WTC11 (cell line): ENCODE data around the gene OTUB1. TPM values are rescaled to one million over a fixed set of nuclear protein-coding genes. Genes with fewer than 3 reads are reported as not detected.

Experiments
- ARID4B ChIP-seq: sonication (generic); formaldehyde crosslinking; IDR thresholded peaks from 2 replicates; pipeline ENCODE4 v1.8.0; 2023; ENCODE audit warnings: missing genetic modification reagents, mild to moderate bottlenecking, borderline replicate concordance
- CREM ChIP-seq: sonication (generic); formaldehyde crosslinking; IDR thresholded peaks from 2 replicates; pipeline ENCODE4 v1.8.1; 2022; ENCODE audit warnings: mild to moderate bottlenecking, missing genetic modification reagents, moderate library complexity
- ESRRA ChIP-seq: sonication (generic); formaldehyde crosslinking; IDR thresholded peaks from 2 replicates; pipeline ENCODE4 v1.8.1; 2022; ENCODE audit warnings: mild to moderate bottlenecking, missing genetic modification reagents, borderline replicate concordance
- ETV6 ChIP-seq: sonication (generic); formaldehyde crosslinking; IDR thresholded peaks from 2 replicates; pipeline ENCODE4 v1.8.1; 2022; ENCODE audit warnings: mild to moderate bottlenecking, missing genetic modification reagents
- FOXK1 ChIP-seq: sonication (generic); formaldehyde crosslinking; IDR thresholded peaks from 2 replicates; pipeline ENCODE4 v1.8.0; 2022; ENCODE audit warnings: mild to moderate bottlenecking, moderate library complexity, missing genetic modification reagents
- FOXP1 ChIP-seq: sonication (generic); formaldehyde crosslinking; IDR thresholded peaks from 2 replicates; pipeline ENCODE4 v1.8.0; 2022; ENCODE audit warnings: missing genetic modification reagents, mild to moderate bottlenecking, moderate library complexity, borderline replicate concordance
- FOXP4 ChIP-seq: sonication (generic); formaldehyde crosslinking; IDR thresholded peaks from 2 replicates; pipeline ENCODE4 v1.8.0; 2022; ENCODE audit warnings: mild to moderate bottlenecking, missing genetic modification reagents
- KAT7 ChIP-seq: sonication (generic); formaldehyde crosslinking; IDR thresholded peaks from 2 replicates; pipeline ENCODE4 v1.8.1; 2023; ENCODE audit warnings: missing genetic modification reagents, mild to moderate bottlenecking, borderline replicate concordance
- NFE2L1 ChIP-seq: sonication (generic); formaldehyde crosslinking; IDR thresholded peaks from 2 replicates; pipeline ENCODE4 v1.8.1; 2023; ENCODE audit warnings: missing genetic modification reagents
- NFYB ChIP-seq: sonication (generic); formaldehyde crosslinking; conservative IDR thresholded peaks from 2 replicates; pipeline ENCODE4 v1.8.0; 2022; ENCODE audit warnings: low read depth, missing genetic modification reagents
- NR1H2 ChIP-seq: sonication (generic); formaldehyde crosslinking; IDR thresholded peaks from 2 replicates; pipeline ENCODE4 v1.9.0; 2021; ENCODE audit warnings: mild to moderate bottlenecking, moderate library complexity, missing genetic modification reagents
- SMAD3 ChIP-seq: sonication (generic); formaldehyde crosslinking; IDR thresholded peaks from 2 replicates; pipeline ENCODE4 v1.8.0; 2022; ENCODE audit warnings: missing genetic modification reagents, mild to moderate bottlenecking, borderline replicate concordance
- SMAD4 ChIP-seq: sonication (generic); formaldehyde crosslinking; IDR thresholded peaks from 2 replicates; pipeline ENCODE4 v1.8.0; 2022; ENCODE audit warnings: mild to moderate bottlenecking, missing genetic modification reagents
- SOX15 ChIP-seq: fragments of 250-450 bp; sonication (Bioruptor Pico); IDR thresholded peaks from 2 replicates; pipeline ENCODE4 v1.9.0; 2021; ENCODE audit warnings: mild to moderate bottlenecking
- SP1 ChIP-seq: sonication (generic); formaldehyde crosslinking; conservative IDR thresholded peaks from 2 replicates; pipeline ENCODE4 v1.8.1; 2022; ENCODE audit warnings: missing genetic modification reagents
- TCF7 ChIP-seq: sonication (generic); formaldehyde crosslinking; IDR thresholded peaks from 2 replicates; pipeline ENCODE4 v1.8.0; 2022; ENCODE audit warnings: mild to moderate bottlenecking, low read depth, missing genetic modification reagents, moderate library complexity
- ZNF219 ChIP-seq: sonication (generic); formaldehyde crosslinking; IDR thresholded peaks from 2 replicates; pipeline ENCODE4 v1.8.0; 2023; ENCODE audit warnings: missing genetic modification reagents, mild to moderate bottlenecking, borderline replicate concordance
- ZNF317 ChIP-seq: sonication (generic); formaldehyde crosslinking; IDR thresholded peaks from 2 replicates; pipeline ENCODE4 v1.8.1; 2023; ENCODE audit warnings: low read depth, mild to moderate bottlenecking, moderate library complexity, missing genetic modification reagents, borderline replicate concordance
- ZNF396 ChIP-seq: fragments of 250-450 bp; sonication (Bioruptor Pico); IDR thresholded peaks from 2 replicates; pipeline ENCODE4 v1.8.0; 2021; ENCODE audit warnings: mild to moderate bottlenecking, moderate library complexity, borderline replicate concordance
- ZNF671 ChIP-seq: fragments of 250-450 bp; sonication (Bioruptor Pico); IDR thresholded peaks from 2 replicates; pipeline ENCODE4 v1.8.0; 2021; ENCODE audit warnings: mild to moderate bottlenecking
- total RNA-seq: library from RNA; stranded (reverse); gene quantifications from 3 replicates; pipeline ENCODE4 v1.2.3, GENCODE V29; 2021
- TF ChIP-seq, protein P1 (sequence below): sonication (generic); formaldehyde crosslinking; IDR thresholded peaks from 2 replicates; pipeline ENCODE4 v1.8.0; 2022; ENCODE audit warnings: mild to moderate bottlenecking, missing genetic modification reagents
- TF ChIP-seq, protein P2 (sequence below): fragments of 250-450 bp; sonication (Bioruptor Pico); IDR thresholded peaks from 2 replicates; pipeline ENCODE4 v1.9.0; 2021; ENCODE audit warnings: mild to moderate bottlenecking
- TF ChIP-seq, protein P3 (sequence below): fragments of 250-450 bp; sonication (Bioruptor Pico); IDR thresholded peaks from 2 replicates; pipeline ENCODE4 v1.9.0; 2021; ENCODE audit warnings: moderate library complexity, mild to moderate bottlenecking, inconsistent platforms, borderline replicate concordance
- TF ChIP-seq, protein P4 (sequence below): sonication (generic); formaldehyde crosslinking; IDR thresholded peaks from 2 replicates; pipeline ENCODE4 v1.8.0; 2022; ENCODE audit warnings: mild to moderate bottlenecking, missing genetic modification reagents
- TF ChIP-seq, protein P5 (sequence below): sonication (generic); formaldehyde crosslinking; IDR thresholded peaks from 2 replicates; pipeline ENCODE4 v1.8.1; 2022; ENCODE audit warnings: mild to moderate bottlenecking, missing genetic modification reagents, moderate library complexity, borderline replicate concordance

Gene OTUB1
- total RNA-seq, 1 experiment from 2014 or later: 112 TPM

DNA sequence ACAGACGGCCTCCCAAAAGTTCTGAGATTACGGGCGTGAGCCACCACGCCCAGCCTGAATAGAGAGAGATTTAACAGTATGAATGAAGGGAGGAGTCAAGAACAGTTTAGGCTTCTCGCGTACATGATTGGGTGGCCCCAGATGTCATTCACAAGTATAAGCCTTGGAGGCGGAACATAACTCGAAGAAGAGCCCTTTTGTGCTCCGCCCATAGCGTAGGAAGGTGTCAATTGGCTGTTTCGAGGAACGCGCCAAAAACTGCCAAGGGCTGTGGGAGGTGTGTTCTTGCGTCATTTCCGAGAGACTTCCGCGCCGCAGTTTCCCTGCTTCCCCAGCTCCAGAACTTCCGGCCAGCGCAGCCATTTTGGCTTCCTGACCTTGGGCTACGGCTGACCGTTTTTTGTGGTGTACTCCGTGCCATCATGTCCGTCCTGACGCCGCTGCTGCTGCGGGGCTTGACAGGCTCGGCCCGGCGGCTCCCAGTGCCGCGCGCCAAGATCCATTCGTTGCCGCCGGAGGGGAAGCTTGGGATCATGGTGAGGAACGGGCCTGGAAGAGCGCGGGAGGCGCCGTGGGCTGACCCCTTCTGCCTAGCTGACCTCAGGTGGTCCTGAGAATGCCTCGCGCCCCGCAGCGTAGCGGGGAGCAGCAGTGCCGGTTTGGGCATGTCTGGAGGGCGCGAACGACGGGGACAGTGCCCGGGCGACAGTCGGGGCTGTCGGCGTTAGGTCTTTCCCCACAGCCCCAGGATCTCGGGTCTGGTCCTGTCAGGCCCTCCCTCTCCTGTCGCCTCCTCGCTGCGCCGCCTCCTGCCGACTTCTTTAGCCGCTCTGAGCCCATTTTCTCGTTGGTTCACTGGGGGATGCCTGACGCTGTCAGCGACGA lies 11.7 kb upstream of the OTUB1 start, which contains the start of gene COX8A (continued):
- TF ChIP-seq NFE2L1 (CRISPR knock-in tag): peak; percentile 28; the same call in 1 of the 2 replicates
- TF ChIP-seq TCF7 (CRISPR knock-in tag): no peak
- TF ChIP-seq ESRRA (CRISPR knock-in tag): peak; percentile 50; the same call in 1 of the 2 replicates
- TF ChIP-seq SMAD3 (CRISPR knock-in tag): peak; percentile 56; the same call in 1 of the 2 replicates
- TF ChIP-seq, protein P1, sequence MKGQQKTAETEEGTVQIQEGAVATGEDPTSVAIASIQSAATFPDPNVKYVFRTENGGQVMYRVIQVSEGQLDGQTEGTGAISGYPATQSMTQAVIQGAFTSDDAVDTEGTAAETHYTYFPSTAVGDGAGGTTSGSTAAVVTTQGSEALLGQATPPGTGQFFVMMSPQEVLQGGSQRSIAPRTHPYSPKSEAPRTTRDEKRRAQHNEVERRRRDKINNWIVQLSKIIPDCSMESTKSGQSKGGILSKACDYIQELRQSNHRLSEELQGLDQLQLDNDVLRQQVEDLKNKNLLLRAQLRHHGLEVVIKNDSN: no peak
- peak; percentile 72 for TF ChIP-seq NFYB
- TF ChIP-seq FOXP1 (CRISPR knock-in tag): peak; percentile 91
- no peak for TF ChIP-seq NR1H2
- TF ChIP-seq KAT7 (CRISPR knock-in tag): no peak; the same call in 1 of the 2 replicates
- peak; percentile 78 for TF ChIP-seq FOXK1
- TF ChIP-seq ARID4B (CRISPR knock-in tag): peak; percentile 88
- TF ChIP-seq, protein P2, sequence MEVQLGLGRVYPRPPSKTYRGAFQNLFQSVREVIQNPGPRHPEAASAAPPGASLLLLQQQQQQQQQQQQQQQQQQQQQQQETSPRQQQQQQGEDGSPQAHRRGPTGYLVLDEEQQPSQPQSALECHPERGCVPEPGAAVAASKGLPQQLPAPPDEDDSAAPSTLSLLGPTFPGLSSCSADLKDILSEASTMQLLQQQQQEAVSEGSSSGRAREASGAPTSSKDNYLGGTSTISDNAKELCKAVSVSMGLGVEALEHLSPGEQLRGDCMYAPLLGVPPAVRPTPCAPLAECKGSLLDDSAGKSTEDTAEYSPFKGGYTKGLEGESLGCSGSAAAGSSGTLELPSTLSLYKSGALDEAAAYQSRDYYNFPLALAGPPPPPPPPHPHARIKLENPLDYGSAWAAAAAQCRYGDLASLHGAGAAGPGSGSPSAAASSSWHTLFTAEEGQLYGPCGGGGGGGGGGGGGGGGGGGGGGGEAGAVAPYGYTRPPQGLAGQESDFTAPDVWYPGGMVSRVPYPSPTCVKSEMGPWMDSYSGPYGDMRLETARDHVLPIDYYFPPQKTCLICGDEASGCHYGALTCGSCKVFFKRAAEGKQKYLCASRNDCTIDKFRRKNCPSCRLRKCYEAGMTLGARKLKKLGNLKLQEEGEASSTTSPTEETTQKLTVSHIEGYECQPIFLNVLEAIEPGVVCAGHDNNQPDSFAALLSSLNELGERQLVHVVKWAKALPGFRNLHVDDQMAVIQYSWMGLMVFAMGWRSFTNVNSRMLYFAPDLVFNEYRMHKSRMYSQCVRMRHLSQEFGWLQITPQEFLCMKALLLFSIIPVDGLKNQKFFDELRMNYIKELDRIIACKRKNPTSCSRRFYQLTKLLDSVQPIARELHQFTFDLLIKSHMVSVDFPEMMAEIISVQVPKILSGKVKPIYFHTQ (CRISPR knock-in tag): no peak
- TF ChIP-seq, protein P3, sequence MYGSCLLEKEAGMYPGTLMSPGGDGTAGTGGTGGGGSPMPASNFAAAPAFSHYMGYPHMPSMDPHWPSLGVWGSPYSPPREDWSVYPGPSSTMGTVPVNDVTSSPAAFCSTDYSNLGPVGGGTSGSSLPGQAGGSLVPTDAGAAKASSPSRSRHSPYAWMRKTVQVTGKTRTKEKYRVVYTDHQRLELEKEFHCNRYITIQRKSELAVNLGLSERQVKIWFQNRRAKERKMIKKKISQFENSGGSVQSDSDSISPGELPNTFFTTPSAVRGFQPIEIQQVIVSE (CRISPR knock-in tag): no peak
- TF ChIP-seq, protein P4, sequence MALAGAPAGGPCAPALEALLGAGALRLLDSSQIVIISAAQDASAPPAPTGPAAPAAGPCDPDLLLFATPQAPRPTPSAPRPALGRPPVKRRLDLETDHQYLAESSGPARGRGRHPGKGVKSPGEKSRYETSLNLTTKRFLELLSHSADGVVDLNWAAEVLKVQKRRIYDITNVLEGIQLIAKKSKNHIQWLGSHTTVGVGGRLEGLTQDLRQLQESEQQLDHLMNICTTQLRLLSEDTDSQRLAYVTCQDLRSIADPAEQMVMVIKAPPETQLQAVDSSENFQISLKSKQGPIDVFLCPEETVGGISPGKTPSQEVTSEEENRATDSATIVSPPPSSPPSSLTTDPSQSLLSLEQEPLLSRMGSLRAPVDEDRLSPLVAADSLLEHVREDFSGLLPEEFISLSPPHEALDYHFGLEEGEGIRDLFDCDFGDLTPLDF (CRISPR knock-in tag): peak; percentile 70; the same call in 1 of the 2 replicates
- TF ChIP-seq SMAD4 (CRISPR knock-in tag): no peak
- TF ChIP-seq, protein P5, sequence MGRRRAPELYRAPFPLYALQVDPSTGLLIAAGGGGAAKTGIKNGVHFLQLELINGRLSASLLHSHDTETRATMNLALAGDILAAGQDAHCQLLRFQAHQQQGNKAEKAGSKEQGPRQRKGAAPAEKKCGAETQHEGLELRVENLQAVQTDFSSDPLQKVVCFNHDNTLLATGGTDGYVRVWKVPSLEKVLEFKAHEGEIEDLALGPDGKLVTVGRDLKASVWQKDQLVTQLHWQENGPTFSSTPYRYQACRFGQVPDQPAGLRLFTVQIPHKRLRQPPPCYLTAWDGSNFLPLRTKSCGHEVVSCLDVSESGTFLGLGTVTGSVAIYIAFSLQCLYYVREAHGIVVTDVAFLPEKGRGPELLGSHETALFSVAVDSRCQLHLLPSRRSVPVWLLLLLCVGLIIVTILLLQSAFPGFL (CRISPR knock-in tag): no peak
- no peak for TF ChIP-seq SOX15 (CRISPR knock-in tag)
- TF ChIP-seq ZNF219 (CRISPR knock-in tag): no peak
- TF ChIP-seq ZNF671 (CRISPR knock-in tag): no peak
- TF ChIP-seq ZNF396: no peak
- TF ChIP-seq FOXP4 (CRISPR knock-in tag): peak; percentile 78
- TF ChIP-seq ETV6 (CRISPR knock-in tag): peak; percentile 88; the same call in 1 of the 2 replicates
- TF ChIP-seq CREM (CRISPR knock-in tag): peak; percentile 93
- peak; percentile 92 for TF ChIP-seq SP1 (CRISPR knock-in tag)
- TF ChIP-seq ZNF317 (CRISPR knock-in tag): peak; percentile 48; the same call in 1 of the 2 replicates
